Fibroblast of pulmonary artery (primary cell): ENCODE measurements around the gene STPG3.
A peak's percentile ranks its signal among the peaks of the same experiment; 100 is the strongest.
"Not testable (repeated sequence)": the region's sequence is repeated elsewhere in the genome, so short reads cannot be mapped to it uniquely, and the experiment has no call there.

Source experiments
- DNase-seq: peaks from one replicate; pipeline ENCODE4 v3.0.0-alpha.2; 2010; ENCODE audit warnings: low read depth
- H3K4me3 ChIP-seq: replicated peaks from 2 replicates; pipeline ENCODE4 v1.5.1; 2011; ENCODE audit warnings: low read depth, mild to moderate bottlenecking, control low read depth, low read length, moderate library complexity
- TF ChIP-seq, protein P1 (sequence below): IDR thresholded peaks from 2 replicates; pipeline ENCODE4 v1.5.1; 2011; ENCODE audit warnings: mild to moderate bottlenecking, control low read depth, low read length, inconsistent platforms; ENCODE audit errors: missing control alignments

The STPG3 gene

DNA sequence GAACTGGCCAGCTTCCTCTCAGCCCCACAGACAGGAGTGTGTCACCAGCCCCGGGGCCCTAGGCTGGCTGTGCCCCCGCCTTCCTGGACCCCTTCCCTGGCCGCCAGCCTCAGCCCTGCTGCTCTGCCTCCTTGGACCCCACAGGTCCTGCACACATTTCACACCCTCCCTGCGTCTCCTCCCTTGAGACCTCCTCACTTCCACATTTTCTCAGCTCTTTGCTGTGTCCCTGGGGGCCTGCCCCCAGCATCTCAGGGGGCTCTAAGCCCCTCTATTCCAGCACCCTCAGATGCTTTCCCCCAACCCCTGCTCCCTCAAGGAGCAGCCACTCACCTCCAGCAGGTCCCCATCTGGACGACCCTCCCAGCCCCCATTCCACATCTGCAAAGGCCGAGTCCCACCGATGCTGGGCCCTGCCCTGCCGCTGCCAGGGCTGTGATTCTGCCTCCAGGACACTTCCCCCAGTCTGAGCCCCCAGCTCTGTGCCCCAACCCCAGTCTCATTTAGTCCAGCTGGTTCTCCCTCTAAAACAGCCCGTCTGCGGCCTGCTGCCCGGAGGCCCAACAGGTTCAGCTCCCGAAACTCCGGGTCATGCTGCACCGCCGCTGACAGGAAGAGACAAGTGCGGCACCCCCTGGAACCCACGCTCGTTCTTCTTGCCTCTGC lies 16.2 kb upstream of the STPG3 start:
- DNase-seq: no peak
- H3K4me3 ChIP-seq: no peak overlapping the region
- TF ChIP-seq, protein P1, sequence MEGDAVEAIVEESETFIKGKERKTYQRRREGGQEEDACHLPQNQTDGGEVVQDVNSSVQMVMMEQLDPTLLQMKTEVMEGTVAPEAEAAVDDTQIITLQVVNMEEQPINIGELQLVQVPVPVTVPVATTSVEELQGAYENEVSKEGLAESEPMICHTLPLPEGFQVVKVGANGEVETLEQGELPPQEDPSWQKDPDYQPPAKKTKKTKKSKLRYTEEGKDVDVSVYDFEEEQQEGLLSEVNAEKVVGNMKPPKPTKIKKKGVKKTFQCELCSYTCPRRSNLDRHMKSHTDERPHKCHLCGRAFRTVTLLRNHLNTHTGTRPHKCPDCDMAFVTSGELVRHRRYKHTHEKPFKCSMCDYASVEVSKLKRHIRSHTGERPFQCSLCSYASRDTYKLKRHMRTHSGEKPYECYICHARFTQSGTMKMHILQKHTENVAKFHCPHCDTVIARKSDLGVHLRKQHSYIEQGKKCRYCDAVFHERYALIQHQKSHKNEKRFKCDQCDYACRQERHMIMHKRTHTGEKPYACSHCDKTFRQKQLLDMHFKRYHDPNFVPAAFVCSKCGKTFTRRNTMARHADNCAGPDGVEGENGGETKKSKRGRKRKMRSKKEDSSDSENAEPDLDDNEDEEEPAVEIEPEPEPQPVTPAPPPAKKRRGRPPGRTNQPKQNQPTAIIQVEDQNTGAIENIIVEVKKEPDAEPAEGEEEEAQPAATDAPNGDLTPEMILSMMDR: no peak

DNA sequence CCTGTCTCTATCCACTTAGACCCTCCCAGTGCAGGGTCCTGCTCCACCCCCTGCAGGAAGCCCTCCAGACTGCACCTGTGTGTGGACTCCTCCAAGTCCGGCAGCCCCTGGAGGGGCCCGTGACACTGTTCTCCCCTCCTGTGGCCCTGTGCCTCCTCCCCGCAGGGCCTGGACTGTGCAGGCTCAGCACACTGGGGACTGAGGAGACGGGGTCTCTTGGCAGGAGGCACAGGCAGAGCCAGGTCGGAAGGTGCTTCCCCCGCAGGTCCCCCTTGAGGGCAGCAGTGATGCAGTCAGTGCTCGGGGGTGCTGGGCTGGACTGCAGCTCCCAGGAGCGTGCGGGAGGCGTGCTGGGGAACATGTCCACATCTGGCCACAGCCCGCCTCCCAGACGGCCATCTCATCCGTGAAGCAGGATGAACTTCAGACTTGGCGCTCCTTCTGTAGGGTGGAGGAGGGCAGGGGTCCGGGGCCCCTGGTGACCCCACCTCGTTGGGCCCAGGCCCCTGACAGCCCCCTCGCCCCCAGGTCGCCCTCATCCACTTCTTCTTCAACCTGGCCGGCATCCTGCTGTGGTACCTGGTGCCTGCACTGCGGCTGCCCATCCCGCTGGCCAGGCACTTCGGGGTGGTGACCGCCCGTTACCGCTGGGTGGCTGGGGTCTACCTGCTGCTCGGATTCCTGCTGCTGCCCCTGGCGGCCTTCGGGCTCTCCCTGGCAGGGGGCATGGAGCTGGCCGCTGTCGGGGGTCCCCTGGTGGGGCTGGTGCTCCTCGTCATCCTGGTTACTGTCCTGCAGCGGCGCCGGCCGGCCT lies 15.5 kb upstream of the STPG3 start:
- H3K4me3 ChIP-seq: no peak overlapping the region
- no peak for DNase-seq
- TF ChIP-seq, protein P1: no peak

DNA sequence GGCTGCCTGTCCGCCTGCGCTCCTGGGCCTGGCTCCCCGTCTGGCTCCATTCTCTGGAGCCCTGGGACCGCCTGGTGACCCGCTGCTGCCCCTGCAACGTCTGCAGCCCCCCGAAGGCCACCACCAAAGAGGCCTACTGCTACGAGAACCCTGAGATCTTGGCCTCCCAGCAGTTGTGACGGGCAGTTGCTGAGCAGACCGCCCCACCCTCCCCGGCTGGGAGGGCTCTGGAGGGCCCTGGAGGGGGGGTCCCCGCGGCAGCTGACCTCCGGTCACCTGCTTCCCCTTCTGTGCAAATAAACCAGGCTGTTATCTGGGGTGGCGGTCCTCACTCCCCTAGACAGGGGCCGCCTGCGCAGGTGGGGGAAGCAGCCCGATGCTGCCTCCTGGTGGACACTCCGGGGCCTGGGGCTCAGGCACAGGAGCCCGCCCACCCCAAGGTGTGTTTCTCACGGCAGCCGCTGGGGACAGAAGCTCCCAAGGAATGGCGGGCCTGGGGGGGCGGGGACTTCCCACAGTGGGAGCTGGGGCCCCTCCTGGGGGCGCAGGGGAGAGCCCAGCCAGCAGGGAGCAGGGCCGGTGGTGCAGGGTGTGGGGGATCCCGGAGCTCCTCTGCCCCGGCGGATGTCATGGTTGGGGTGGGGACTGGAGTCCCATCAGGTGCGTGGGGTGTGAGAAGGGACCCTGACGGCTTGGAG lies 14.7 kb upstream of the STPG3 start:
- H3K4me3 ChIP-seq: no peak overlapping the region
- TF ChIP-seq, protein P1: peak; percentile 83
- peak; percentile 77 for DNase-seq

DNA sequence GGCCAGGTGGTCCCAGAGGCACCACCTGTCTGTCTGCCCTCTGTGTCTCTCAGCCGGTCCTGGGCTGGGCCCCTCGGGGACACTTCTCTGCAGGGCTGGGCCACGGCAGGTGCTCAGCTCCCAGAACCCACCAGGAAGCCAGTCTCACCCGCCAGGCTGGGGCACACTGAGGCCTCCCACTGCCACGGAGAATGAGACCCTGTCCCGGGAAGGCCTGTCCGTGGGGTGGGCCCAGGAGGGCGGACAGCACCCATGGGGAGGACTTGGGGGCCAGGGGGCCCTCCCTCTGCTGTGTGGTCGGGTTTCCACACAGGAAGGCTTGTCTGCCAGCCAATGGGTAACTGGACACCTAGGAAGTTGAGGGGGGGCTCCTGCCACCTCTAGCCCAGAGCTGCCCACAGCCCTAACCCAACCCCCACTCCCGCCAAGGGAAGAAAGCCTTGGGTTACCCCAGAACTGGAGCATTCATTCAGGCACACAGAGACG lies 14.1 kb upstream of the STPG3 start:
- TF ChIP-seq, protein P1: no peak
- no peak overlapping the region for H3K4me3 ChIP-seq

DNA sequence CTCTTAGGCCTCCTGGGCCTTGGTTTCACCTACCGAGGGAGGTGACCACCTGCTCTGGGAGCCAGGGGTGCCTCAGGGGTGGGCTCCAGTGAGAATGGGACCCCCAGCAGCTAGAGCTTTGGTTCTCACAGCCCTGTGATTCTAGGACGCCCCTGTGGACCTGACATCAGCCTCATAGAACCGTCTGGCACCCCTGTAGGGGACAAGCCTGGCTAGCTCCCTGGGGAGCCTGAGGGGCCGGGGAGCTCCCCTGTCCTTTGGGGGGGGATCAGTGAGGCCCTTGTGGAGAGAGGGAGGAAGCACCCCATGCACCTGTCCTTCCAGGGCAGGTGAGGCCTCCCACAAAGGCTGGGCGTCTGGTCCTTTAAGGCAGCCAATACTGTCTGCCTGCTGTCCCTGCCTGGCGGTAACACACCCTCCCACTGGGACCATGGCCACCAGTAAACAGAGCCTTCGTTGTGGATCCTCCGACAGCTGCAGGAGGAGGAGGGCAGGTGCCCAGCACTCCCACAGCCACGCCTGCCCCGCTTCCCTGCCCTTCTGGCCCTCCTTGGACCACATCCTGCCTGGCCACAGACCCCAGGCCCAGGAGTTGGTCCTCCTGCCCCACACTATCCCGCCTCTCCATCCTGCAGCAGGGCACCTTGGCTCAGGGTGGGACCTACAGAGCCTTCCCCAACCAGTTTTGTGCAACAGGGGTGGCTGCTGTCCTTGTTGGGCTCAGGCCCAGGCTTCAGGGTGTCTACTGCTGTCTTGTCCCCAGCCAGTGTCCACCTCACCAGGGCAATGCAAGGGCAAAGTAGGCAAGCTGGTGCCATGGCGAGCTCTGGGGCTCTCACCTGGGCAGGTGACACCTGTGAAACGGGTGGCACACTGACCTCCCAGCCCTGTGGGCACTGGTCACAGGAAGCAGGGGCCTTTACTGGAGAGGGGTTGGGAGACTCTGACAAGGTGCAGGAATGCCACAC lies 13.0 kb upstream of the STPG3 start:
- no peak for DNase-seq
- TF ChIP-seq, protein P1: no peak
- H3K4me3 ChIP-seq: no peak overlapping the region

More for the DNA sequence above, 14.1 kb upstream of the STPG3 start:
- DNase-seq: no peak

DNA sequence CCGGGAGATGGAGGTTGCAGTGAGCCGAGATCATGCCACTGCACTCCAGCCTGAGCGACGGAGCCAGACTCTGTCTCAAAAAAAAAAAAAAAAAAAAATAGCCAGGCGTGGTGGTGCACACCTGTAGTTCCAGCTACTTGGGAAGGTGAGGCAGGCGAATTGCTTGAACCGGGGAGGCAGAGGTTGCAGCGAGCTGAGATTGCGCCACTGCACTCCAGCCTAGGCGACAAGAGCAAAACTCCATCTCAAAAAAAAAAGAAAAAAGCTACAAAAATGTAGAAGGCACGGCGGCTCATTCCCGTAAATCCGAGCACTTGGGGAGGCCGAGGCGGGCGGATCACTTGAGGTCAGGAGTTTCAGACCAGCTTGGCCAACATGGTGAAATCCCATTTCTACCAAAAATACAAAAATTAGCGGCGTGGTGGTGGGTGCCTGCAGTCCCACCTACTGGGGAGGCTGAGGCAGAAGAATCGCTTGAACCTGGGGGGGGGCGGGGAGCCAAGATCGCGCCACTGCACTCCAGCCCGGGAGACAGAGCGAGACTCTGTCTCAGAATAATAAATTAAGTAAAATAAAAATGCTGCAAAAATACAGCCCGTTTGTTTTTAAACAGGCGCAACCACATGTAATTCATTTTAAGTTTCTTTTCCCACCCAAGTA lies 11.4 kb upstream of the STPG3 start:
- peak overlapping the region; percentile 63 for H3K4me3 ChIP-seq
- DNase-seq: not testable (repeated sequence)
